ENCODE measurements around the gene PHYHIPL.

- TF ChIP-seq TCF12 (IDR thresholded peaks at IDR 0.05; ENCODE audit: low read depth) = no peak
- no peak for TF ChIP-seq CREB1 (IDR thresholded peaks at IDR 0.05; ENCODE audit: low read depth)
Measured at GRCh38 chr10:59244871-59245270, 68.4 kb downstream of the PHYHIPL start.
